SK-N-SH treated with all-trans-retinoic acid at 6 μM for 48 hours (cell line): ENCODE results near the gene DCLK1.

Experiments used
- ATAC-seq: fragments of 200-7000 bp; cut with Tn5 transposase; 3 replicates; pipeline ENCODE4 v1.9.1; 2020; ENCODE audit warnings: mild to moderate bottlenecking, moderate library complexity
- ARNTL ChIP-seq: fragments of 450-650 bp; formaldehyde crosslinking; IDR thresholded peaks from 2 replicates; pipeline ENCODE4 v1.5.0; 2020; ENCODE audit warnings: low read depth, mild to moderate bottlenecking, moderate library complexity, borderline replicate concordance
- BACH2 ChIP-seq: fragments of 250-450 bp; sonication (Bioruptor Pico); IDR thresholded peaks from 2 replicates; pipeline ENCODE4 v1.9.0; 2021; ENCODE audit warnings: mild to moderate bottlenecking, borderline replicate concordance
- CREB5 ChIP-seq: fragments of 250-450 bp; sonication (Bioruptor Pico); IDR thresholded peaks from 2 replicates; pipeline ENCODE4 v1.5.1; 2020; ENCODE audit warnings: low read depth, mild to moderate bottlenecking, moderate library complexity
- CSDC2 ChIP-seq: fragments of 250-450 bp; sonication (Bioruptor Pico); IDR thresholded peaks from 2 replicates; pipeline ENCODE4 v1.5.0; 2020; ENCODE audit warnings: mild to moderate bottlenecking, moderate library complexity
- CSRNP3 ChIP-seq: fragments of 250-450 bp; sonication (Bioruptor Pico); IDR thresholded peaks from 2 replicates; pipeline ENCODE4 v1.5.1; 2021; ENCODE audit warnings: mild to moderate bottlenecking, moderate library complexity
- ESRRG ChIP-seq: fragments of 250-450 bp; sonication (Bioruptor Pico); IDR thresholded peaks from 2 replicates; pipeline ENCODE4 v1.6.1; 2021; ENCODE audit warnings: mild to moderate bottlenecking
- GLIS3 ChIP-seq: fragments of 250-450 bp; sonication (Bioruptor Pico); IDR thresholded peaks from 2 replicates; pipeline ENCODE4 v1.5.0; 2020; ENCODE audit warnings: mild to moderate bottlenecking, moderate library complexity
- ISL1 ChIP-seq: fragments of 250-450 bp; sonication (Bioruptor Pico); IDR thresholded peaks from 2 replicates; pipeline ENCODE4 v2.1.2; 2022; ENCODE audit warnings: mild to moderate bottlenecking, moderate library complexity
- OSR1 ChIP-seq: fragments of 250-450 bp; sonication (Bioruptor Pico); IDR thresholded peaks from 2 replicates; pipeline ENCODE4 v1.8.0; 2022; ENCODE audit warnings: moderate library complexity, mild to moderate bottlenecking, inconsistent platforms
- PATZ1 ChIP-seq: fragments of 250-450 bp; sonication (Bioruptor Pico); IDR thresholded peaks from 2 replicates; pipeline ENCODE4 v1.8.0; 2020; ENCODE audit warnings: mild to moderate bottlenecking, moderate library complexity, borderline replicate concordance
- POU6F1 ChIP-seq: fragments of 250-450 bp; sonication (Bioruptor Pico); IDR thresholded peaks from 2 replicates; pipeline ENCODE4 v1.8.0; 2021; ENCODE audit warnings: low read depth, mild to moderate bottlenecking, moderate library complexity, borderline replicate concordance
- PPARA ChIP-seq: fragments of 250-450 bp; sonication (Bioruptor Pico); IDR thresholded peaks from 2 replicates; pipeline ENCODE4 v1.5.0; 2020; ENCODE audit warnings: mild to moderate bottlenecking, borderline replicate concordance
- RARB ChIP-seq: fragments of 250-450 bp; sonication (Bioruptor Pico); IDR thresholded peaks from 2 replicates; pipeline ENCODE4 v1.8.0; 2021; ENCODE audit warnings: mild to moderate bottlenecking, moderate library complexity
- SNAI2 ChIP-seq: fragments of 250-450 bp; sonication (Bioruptor Pico); IDR thresholded peaks from 2 replicates; pipeline ENCODE4 v1.5.0; 2020; ENCODE audit warnings: mild to moderate bottlenecking, moderate library complexity
- TCF4 ChIP-seq: fragments of 250-450 bp; sonication (Bioruptor Pico); IDR thresholded peaks from 2 replicates; pipeline ENCODE4 v1.8.0; 2021; ENCODE audit warnings: mild to moderate bottlenecking, moderate library complexity, borderline replicate concordance
- TOX ChIP-seq: fragments of 250-450 bp; sonication (Bioruptor Pico); IDR thresholded peaks from 2 replicates; pipeline ENCODE4 v1.8.0; 2021; ENCODE audit warnings: mild to moderate bottlenecking, moderate library complexity, borderline replicate concordance
- TSHZ2 ChIP-seq: fragments of 250-450 bp; sonication (Bioruptor Pico); IDR thresholded peaks from 2 replicates; pipeline ENCODE4 v1.5.0; 2020; ENCODE audit warnings: mild to moderate bottlenecking, moderate library complexity
- ZC3H10 ChIP-seq: fragments of 250-450 bp; sonication (Bioruptor Pico); IDR thresholded peaks from 2 replicates; pipeline ENCODE4 v1.5.1; 2021; ENCODE audit warnings: mild to moderate bottlenecking, moderate library complexity
- ZFP3 ChIP-seq: fragments of 250-450 bp; sonication (Bioruptor Pico); IDR thresholded peaks from 2 replicates; pipeline ENCODE4 v1.5.0; 2020; ENCODE audit warnings: mild to moderate bottlenecking, moderate library complexity
- ZFP30 ChIP-seq: fragments of 450-650 bp; formaldehyde crosslinking; IDR thresholded peaks from 2 replicates; pipeline ENCODE4 v1.5.0; 2022; ENCODE audit warnings: mild to moderate bottlenecking, moderate library complexity
- ZNF565 ChIP-seq: fragments of 450-650 bp; formaldehyde crosslinking; conservative IDR thresholded peaks from 2 replicates; pipeline ENCODE4 v1.5.0; 2020; ENCODE audit warnings: low read depth, mild to moderate bottlenecking, moderate library complexity
- ZNF70 ChIP-seq: fragments of 450-650 bp; formaldehyde crosslinking; IDR thresholded peaks from 2 replicates; pipeline ENCODE4 v1.5.0; 2020; ENCODE audit warnings: mild to moderate bottlenecking, moderate library complexity
- ZNF8 ChIP-seq: fragments of 450-650 bp; formaldehyde crosslinking; IDR thresholded peaks from 2 replicates; pipeline ENCODE4 v1.5.0; 2020; ENCODE audit warnings: mild to moderate bottlenecking, moderate library complexity

The DCLK1 gene

GRCh38 chr13:36088463-36088862, 42.7 kb downstream of the DCLK1 start:
- TF ChIP-seq ZFP3 (CRISPR knock-in tag) (no peak), SNAI2 (no peak), ZFP30 (CRISPR knock-in tag) (no peak), ZC3H10 (no peak), TCF4 (no peak), PPARA (CRISPR knock-in tag) (no peak), POU6F1 (CRISPR knock-in tag) (no peak), ZNF565 (CRISPR knock-in tag) (no peak), ZNF8 (no peak), CSDC2 (CRISPR knock-in tag) (no peak), CSRNP3 (CRISPR knock-in tag) (no peak), TOX (no peak), ISL1 (no peak)
- TF ChIP-seq, all 23 proteins: peak for 0
- ATAC-seq, result no peak

- no peak for TF ChIP-seq TOX
- no peak for ATAC-seq
Observed at GRCh38 chr13:36088001-36088400, 43.2 kb downstream of the DCLK1 start.

- TF ChIP-seq ZFP30 (CRISPR knock-in tag) (peak; percentile 73), CSRNP3 (CRISPR knock-in tag) (no peak)
- ATAC-seq, result peak; percentile 39; the same call in 1 of the 3 replicates
Observed at GRCh38 chr13:36086117-36086516, 45.1 kb downstream of the DCLK1 start.

- TF ChIP-seq ZNF70 (no peak), GLIS3 (CRISPR knock-in tag) (no peak), ZFP30 (CRISPR knock-in tag) (no peak), RARB (CRISPR knock-in tag) (no peak), BACH2 (CRISPR knock-in tag) (no peak), PPARA (CRISPR knock-in tag) (no peak), ZNF565 (CRISPR knock-in tag) (no peak), OSR1 (no peak), TOX (no peak), ZNF8 (no peak), PATZ1 (no peak), ZFP3 (CRISPR knock-in tag) (no peak), TCF4 (no peak), ESRRG (CRISPR knock-in tag) (no peak), ARNTL (CRISPR knock-in tag) (no peak), CSRNP3 (CRISPR knock-in tag) (no peak), POU6F1 (CRISPR knock-in tag) (no peak), CREB5 (CRISPR knock-in tag) (no peak), TSHZ2 (CRISPR knock-in tag) (no peak), ZC3H10 (no peak)
- ATAC-seq, result no peak
Observed at GRCh38 chr13:36084131-36084530, 47.1 kb downstream of the DCLK1 start.
